Measurements from ENCODE around the gene RXRB. TPM values are rescaled to one million over a fixed set of nuclear protein-coding genes. Genes with fewer than 3 reads are reported as not detected.

The RXRB gene
- total and polyA plus RNA-seq, 2 of the 8 experiments (the other 6 are each of a cell fraction or from before 2014, with no cell fraction given) = 13.0 to 18.1 TPM

GRCh38 chr6:33193619-33194018 lies 6.8 kb downstream of the RXRB start:
- H3K4me2 ChIP-seq (ENCODE audit: insufficient read depth in 1 of 2, low read depth in 2 of 2, low read length in 2 of 2) = peak overlapping the region; percentile 78 to 96

More at GRCh38 chr6:33193619-33194018, 6.8 kb downstream of the RXRB start:
- Histone ChIP-seq H4K8ac (ENCODE audit: extremely low read depth, insufficient read depth, low read length) (no peak overlapping the region), H3K4me3 (ENCODE audit: extremely low read depth in 1 of 4, insufficient read depth in 2 of 4, low read depth in 3 of 4, low read length in 4 of 4) (peak overlapping the region; percentile 13 to 79 (median 46); a peak in 4 of 8 replicates), H3K18ac (ENCODE audit: extremely low read depth, low read length) (no peak overlapping the region), H2BK15ac (ENCODE audit: low read length) (no peak overlapping the region; the same call in 1 of the 2 replicates), H3K4me1 (replicated peaks in 1 of 4; ENCODE audit: control insufficient read depth in 3 of 4, insufficient read depth in 4 of 4, low read length in 3 of 4) (peaks cover 5 to 10% (median 9%) of the 10 kb centered on the region in 4 experiments), H3K79me2 (ENCODE audit: control insufficient read depth in 1 of 2, insufficient read depth in 2 of 2, low read length in 2 of 2) (no peaks in the 10 kb centered on the region), H3K9ac (replicated peaks in 1 of 4; ENCODE audit: extremely low read depth in 1 of 4, low read depth in 3 of 4, low read length in 3 of 4) (no peak overlapping the region; a peak in 1 of 7 replicates), H2BK120ac (replicated peaks; ENCODE audit: low read depth, low read length) (no peak overlapping the region), H2AK5ac (ENCODE audit: low read depth, low read length) (no peak overlapping the region), H3K36me3 (ENCODE audit: control insufficient read depth in 2 of 4, insufficient read depth in 4 of 4, low read length in 3 of 4) (peaks cover 0 to 13% (median 6%) of the 10 kb centered on the region in 4 experiments; a peak in 4 of 8 replicates), H3K23me2 (ENCODE audit: low read depth, low read length) (peaks cover 11% of the 10 kb centered on the region), H3K56ac (replicated peaks; ENCODE audit: insufficient read length, low read depth, low read length) (no peak overlapping the region), H3K23ac (ENCODE audit: insufficient read length) (no peak overlapping the region), H4K5ac (ENCODE audit: insufficient read length, low read depth, low read length) (no peak overlapping the region), H3K9me3 (ENCODE audit: insufficient read depth in 2 of 2, low read depth in 1 of 2, low read length in 1 of 2) (no peaks in the 10 kb centered on the region), H4K91ac (replicated peaks; ENCODE audit: insufficient read length, low read length) (no peak overlapping the region), H2BK20ac (ENCODE audit: low read length) (no peak overlapping the region), H3K79me1 (ENCODE audit: low read depth, low read length) (no peaks in the 10 kb centered on the region), H4K20me1 (replicated peaks in 1 of 2; ENCODE audit: control insufficient read depth in 1 of 2, insufficient read depth in 2 of 2, low read length in 2 of 2) (peaks cover 0 to 5% of the 10 kb centered on the region in 2 experiments), H3K4ac (replicated peaks; ENCODE audit: insufficient read length, low read depth, low read length) (no peak overlapping the region), H3K27me3 (replicated peaks in 1 of 4; ENCODE audit: control insufficient read depth in 3 of 4, extremely low read depth in 1 of 4, insufficient read depth in 3 of 4, low read length in 3 of 4) (peaks cover 0 to 17% (median 15%) of the 10 kb centered on the region in 4 experiments; a peak in 6 of 7 replicates), H2BK5ac (ENCODE audit: low read depth, low read length) (no peak overlapping the region), H3K27ac (ENCODE audit: low read depth, low read length) (no peak overlapping the region), H3K14ac (ENCODE audit: insufficient read length) (no peak overlapping the region), H2BK12ac (ENCODE audit: low read depth, low read length) (no peak overlapping the region), H2AFZ (ENCODE audit: low read length) (no peak overlapping the region)
- WGBS, 2 experiments (ENCODE audit: extremely low coverage in 1 of 2, insufficient coverage in 1 of 2, insufficient read length in 1 of 2, insufficient replicate concordance in 2 of 2, low coverage in 1 of 2, low lambda C conversion rate in 2 of 2, missing lambda C conversion rate in 1 of 2) = 20% methylated on average over 6 of the region's 6 CpGs; no CpG with 5 or more reads in 1 of the 2 experiments
- ChIA-PET CTCF (ENCODE audit: partially characterized antibody) (interaction anchor here (0.6 to 3.4 kb wide), 5 partner anchors 21 to 193 kb away, joined by 3 to 14 read pairs (median 9); no protein-coding TSS in a partner anchor), POLR2A (ENCODE audit: partially characterized antibody) (interaction anchor here (0.7 to 1.4 kb wide), 5 partner anchors 12 to 223 kb away, joined by 3 to 6 read pairs (median 4); partner anchors contain the start of gene HSD17B8)
- FAIRE-seq (no peak), DNase-seq (ENCODE audit: low read depth in 1 of 2, low spot score in 2 of 2) (no peak)
- TF ChIP-seq CBX8 (IDR thresholded peaks at IDR 0.05; ENCODE audit: borderline replicate concordance, low read depth, low read length) = no peak

All from H1 (cell line).